AG10803 (cell line): Measurements from ENCODE around the gene LSS.

Source experiments
- DNase-seq: peaks from one replicate; pipeline ENCODE4 v3.0.0; 2010; ENCODE audit warnings: low read depth
- H3K4me3 ChIP-seq: 2 replicates; pipeline ENCODE4 v1.5.1; 2011; ENCODE audit warnings: mild to moderate bottlenecking, low read length, control low read depth
- TF ChIP-seq, protein P1 (sequence below): conservative IDR thresholded peaks from 2 replicates; pipeline ENCODE4 v1.5.1; 2011; ENCODE audit warnings: mild to moderate bottlenecking, low read length, control low read depth, inconsistent platforms

The LSS gene

DNA sequence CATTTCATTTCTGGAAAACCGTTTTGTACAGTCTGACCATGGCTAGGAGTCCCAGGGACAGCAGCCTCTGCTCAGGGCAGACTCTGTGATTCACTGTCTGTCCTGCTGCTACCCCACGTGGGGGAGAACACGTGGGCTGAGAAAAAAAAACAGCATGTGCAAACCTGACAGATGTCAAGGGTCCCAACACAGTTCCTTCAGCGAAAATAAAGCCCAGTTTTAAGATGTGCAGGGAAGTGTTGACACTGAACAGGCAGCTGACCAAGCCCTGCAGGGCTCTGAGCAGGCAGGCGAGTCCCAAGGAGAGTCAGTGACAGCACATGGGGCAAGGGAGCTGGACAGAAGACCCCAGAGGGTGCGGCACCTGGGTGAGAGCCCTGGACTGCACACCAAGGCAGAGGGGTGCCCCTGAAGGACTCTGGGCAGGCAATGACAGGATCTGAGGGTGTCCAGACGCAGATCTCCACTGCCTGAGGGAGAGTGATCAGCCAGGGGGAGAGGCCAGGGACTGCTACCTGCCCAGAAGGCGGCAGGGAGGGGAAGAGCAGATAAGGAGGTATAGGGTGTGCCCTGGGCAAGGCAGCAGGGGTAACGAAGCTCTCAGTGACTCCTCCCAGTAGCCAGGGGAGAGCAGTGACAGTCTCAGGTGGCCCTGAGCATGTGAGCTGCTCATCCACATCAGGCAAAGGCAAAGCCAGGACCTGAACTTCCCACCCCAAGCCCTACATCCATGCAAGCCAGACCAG is 39.2 kb downstream of the LSS start:
- TF ChIP-seq, protein P1, sequence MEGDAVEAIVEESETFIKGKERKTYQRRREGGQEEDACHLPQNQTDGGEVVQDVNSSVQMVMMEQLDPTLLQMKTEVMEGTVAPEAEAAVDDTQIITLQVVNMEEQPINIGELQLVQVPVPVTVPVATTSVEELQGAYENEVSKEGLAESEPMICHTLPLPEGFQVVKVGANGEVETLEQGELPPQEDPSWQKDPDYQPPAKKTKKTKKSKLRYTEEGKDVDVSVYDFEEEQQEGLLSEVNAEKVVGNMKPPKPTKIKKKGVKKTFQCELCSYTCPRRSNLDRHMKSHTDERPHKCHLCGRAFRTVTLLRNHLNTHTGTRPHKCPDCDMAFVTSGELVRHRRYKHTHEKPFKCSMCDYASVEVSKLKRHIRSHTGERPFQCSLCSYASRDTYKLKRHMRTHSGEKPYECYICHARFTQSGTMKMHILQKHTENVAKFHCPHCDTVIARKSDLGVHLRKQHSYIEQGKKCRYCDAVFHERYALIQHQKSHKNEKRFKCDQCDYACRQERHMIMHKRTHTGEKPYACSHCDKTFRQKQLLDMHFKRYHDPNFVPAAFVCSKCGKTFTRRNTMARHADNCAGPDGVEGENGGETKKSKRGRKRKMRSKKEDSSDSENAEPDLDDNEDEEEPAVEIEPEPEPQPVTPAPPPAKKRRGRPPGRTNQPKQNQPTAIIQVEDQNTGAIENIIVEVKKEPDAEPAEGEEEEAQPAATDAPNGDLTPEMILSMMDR: no peak
- no peak overlapping the region for H3K4me3 ChIP-seq
- peak; percentile 45 for DNase-seq

DNA sequence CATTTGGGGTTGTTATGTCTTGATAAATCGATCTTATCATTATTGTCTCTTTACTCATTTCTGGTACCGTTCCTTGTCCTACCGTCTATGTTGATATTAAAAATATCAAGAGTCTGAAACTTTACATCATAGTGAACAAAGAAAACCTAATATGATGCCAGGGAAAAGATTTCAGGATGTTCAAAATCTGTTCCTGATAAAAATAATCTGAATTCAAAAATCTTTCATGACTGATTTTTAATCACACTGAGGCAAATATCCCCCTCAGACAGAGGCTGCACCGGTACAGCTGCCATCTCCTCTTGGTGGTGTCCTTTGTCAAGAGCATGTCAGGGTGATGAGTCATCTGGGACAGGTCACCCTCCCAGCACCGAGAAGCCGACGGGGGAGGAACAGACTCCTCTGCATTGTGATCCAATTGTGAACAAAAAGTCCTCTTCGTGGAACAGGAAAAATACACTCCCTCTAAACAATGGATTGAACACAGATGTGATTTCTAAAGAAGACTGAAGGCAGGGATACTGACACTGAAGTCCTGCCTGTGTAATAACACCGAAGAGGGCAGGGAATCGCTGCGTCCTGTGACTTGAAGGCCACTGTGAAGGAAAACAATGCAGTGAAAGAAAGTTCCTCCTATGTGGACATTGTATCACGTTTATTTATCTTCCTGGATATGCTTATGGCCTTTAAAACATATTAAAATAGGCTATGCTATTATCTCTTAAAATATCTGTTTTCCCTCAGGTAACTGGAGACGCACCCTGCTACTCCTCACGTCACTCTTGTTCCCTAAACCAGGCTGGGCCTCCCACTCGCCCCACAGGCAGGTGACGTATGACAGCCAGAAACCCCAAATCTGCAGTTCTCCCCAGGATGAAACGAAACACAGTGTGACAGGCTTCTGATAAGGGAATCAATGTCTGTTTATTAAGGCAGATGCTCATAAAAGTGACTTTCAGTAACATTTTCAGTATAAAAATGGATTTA is 40.1 kb downstream of the LSS start:
- TF ChIP-seq, protein P1: no peak; the same call in 1 of the 2 replicates
- peak; percentile 67 for DNase-seq
- H3K4me3 ChIP-seq: no peak overlapping the region

DNA sequence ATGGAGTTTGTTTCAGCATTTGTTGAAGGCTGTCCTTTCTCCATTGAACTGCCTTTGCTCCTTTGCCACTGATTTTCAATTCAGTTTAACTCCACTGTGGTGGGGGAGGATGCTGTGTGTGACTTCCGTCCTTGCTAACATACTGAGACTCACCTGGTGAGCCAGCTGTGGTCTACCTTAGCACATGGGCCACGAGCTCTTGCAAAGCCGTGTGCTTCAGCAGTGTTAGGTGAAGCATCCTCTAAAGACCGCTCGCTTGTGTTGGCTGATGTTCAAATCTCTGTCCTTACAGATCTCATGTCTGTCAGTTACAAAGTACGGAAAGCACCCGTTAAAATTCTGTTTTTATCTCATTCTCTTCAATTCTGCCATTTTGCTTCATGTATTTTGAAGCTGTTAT is 40.8 kb downstream of the LSS start:
- no peak for DNase-seq
- H3K4me3 ChIP-seq: no peak overlapping the region
- TF ChIP-seq, protein P1: no peak

DNA sequence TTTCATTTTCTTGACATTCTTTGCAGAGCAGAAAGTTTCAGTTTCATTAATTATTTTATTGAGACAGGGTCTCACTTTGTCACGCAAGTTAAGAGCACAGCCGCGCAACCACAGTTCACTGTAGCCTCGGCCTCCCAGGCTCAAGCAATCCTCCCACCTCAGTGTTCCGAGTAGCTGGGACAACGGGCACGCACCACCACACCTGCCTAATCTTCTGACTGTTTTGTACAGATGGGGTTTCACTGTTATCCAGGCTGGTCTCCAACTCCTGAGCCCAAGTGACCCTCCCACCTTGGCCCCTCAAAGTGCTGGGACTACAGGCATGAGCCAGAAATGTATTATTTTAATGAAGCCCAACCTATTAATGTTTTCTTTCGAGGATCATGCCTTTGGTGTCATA is 41.3 kb downstream of the LSS start:
- no peak overlapping the region for H3K4me3 ChIP-seq
- no peak for DNase-seq
- TF ChIP-seq, protein P1: no peak

DNA sequence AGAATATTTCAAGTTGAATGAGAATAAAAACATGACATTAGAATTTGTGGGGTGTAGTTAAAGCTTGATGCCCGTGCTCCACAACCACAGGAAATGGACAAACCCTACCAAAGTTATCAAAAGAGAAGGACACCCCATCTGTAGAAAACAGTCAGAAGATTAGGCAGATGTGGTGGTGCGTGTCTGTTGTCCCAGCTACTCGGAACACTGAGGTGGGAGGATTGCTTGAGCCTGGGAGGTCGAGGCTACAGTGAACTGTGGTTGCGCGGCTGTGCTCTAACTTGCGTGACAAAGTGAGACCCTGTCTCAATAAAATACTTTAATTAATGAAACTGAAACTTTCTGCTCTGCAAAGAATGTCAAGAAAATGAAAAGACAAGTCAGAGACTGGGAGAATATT is 42.9 kb downstream of the LSS start:
- no peak for DNase-seq
- TF ChIP-seq, protein P1: no peak
- H3K4me3 ChIP-seq: no peak overlapping the region

DNA sequence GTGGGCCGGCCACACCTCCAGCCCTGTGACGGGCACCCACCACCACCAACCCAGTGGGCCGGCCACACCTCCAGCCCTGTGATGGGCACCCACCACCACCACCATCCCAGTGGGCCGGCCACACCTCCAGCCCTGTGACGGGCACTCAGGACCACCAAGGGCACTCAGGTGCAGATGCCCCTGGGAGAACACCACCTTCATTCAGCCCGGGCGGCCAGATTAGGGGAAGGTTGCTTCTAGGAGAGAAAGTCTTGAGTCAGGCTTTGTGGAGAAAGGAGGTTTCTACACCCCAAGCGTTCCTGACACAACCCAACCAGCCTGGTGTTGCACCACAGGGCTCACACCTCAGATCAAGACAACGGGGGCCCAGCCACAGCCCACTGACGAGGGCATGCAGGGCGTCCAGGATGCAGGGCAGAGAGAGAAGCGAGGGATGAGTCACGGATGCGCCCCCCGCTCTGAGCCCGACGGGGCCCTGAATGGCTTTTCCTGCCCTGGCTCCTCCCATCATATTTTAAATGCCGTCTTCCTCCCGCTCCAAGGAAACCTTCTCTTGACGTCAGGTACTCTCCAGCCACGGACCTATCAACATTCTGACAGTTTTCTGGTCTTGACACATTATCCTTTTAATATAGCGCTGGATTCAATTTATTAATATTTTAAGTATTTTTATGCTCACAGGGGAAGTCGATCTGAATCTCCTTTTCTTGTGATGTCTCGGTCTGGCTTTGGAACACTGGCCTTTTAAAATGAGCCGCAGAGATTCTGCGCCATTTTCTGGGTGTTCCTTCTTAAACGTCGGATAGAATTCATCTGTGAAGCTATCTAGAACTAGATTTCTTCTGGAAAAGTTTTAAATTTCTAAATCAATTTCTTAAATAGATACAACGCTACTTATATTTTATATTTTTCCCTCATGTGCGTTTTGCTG is 43.7 kb downstream of the LSS start:
- peak; percentile 85 for DNase-seq
- peak overlapping the region; percentile 57 for H3K4me3 ChIP-seq
- TF ChIP-seq, protein P1: no peak
